Adrenal gland (tissue), 12 donors: Measurements from ENCODE around the gene EMC1. TPM values are rescaled to one million over a fixed set of nuclear protein-coding genes. Genes with fewer than 3 reads are reported as not detected.

Experiments used
- DNase-seq, 7 donors: peaks; one replicate each; pipeline ENCODE4 v3.0.0-alpha.2; 2019 to 2020
- H3K27ac ChIP-seq, 5 donors: fragments of 200-600 bp; sonication (generic) in 4 of 5; 1 replicate in 3 of 5; 2 replicates in 2 of 5; pipeline versions ENCODE4 v1.5.1 to v1.8.0; 2016 to 2020; ENCODE audit warnings: mild to moderate bottlenecking in 1 of 5
- H3K27me3 ChIP-seq: fragments of 200-600 bp; 2 replicates; pipeline ENCODE4 v1.8.0; 2021
- H3K36me3 ChIP-seq, 2 donors: fragments of 200-600 bp; replicated peaks in 1 of 2; 1 replicate in 1 of 2; 2 replicates in 1 of 2; pipeline versions ENCODE4 v1.5.1 to v1.8.0; 2018 to 2022
- H3K4me1 ChIP-seq, 2 donors: fragments of 200-600 bp; replicated peaks in 1 of 2; 1 replicate in 1 of 2; 2 replicates in 1 of 2; pipeline versions ENCODE4 v1.5.1 to v1.8.0; 2018 to 2021
- H3K4me3 ChIP-seq, 4 donors: fragments of 200-600 bp; sonication (generic) in 3 of 4; one replicate each; pipeline ENCODE4 v1.5.1; 2016 to 2018
- H3K9me3 ChIP-seq, 3 donors: fragments of 200-600 bp; sonication (generic) in 1 of 3; replicated peaks in 1 of 3; 1 replicate in 2 of 3; 2 replicates in 1 of 3; pipeline versions ENCODE4 v1.5.1 to v1.8.0; 2016 to 2021
- POLR2A ChIP-seq, 2 donors: fragments of 450-650 bp; IDR thresholded peaks; one replicate each; pipeline ENCODE4 v1.6.1; 2017; ENCODE audit warnings: antibody characterized with exemption in 2 of 2, mild to moderate bottlenecking in 2 of 2, moderate library complexity in 1 of 2
- WGBS, 4 donors: extraction: QIAGEN DNeasy Blood & Tissue Kit in 2 of 4; methylation state at CpG; one replicate each; pipeline versions ENCODE4 v1.1.5 to v1.1.7; 2013 to 2017; 5-methylcytosine and 5-hydroxymethylcytosine counted together
- intact Hi-C, 2 donors: fragments of 100-400 bp; cut with DNase I; formaldehyde crosslinking; loops; one replicate each; pipeline versions ENCODE4 v1.14.1 to v1.15.0; 2022 to 2023
- polyA plus RNA-seq, 3 donors: library from polyadenylated mRNA; stranded (reverse); fragments of 200-250 nt in 2 of 3; fragments of 350-450 nt in 1 of 3; fragmentation: Illumina TruSeq in 1 of 3; extraction: RNeasy Lipid Tissue Mini Kit (QIAGEN cat#74804) in 1 of 3; gene quantifications; one replicate each; pipeline ENCODE4 v1.2.3, GENCODE V29; 2013 to 2014
- total RNA-seq, 9 donors: library from RNA; depleted of rRNA in 4 of 9; stranded (reverse); fragments of >200 nt in 4 of 9; fragments of 120-200 nt in 1 of 9; fragmentation: NEBNext Ultra II Directional in 1 of 9; extraction: Animal tissue kit (Norgen Biotek cat#: 25700) in 1 of 9; gene quantifications; one replicate each; pipeline versions ENCODE4 v1.1.0 to v1.2.4, GENCODE V29; 2013 to 2023
- TF ChIP-seq, protein P1 (sequence below), 6 experiments: fragments of 450-650 bp in 4 of 6; fragments of 200-600 bp in 2 of 6; sonication (generic) in 1 of 6; IDR thresholded peaks; 1 replicate in 5 of 6; 2 replicates in 1 of 6; pipeline versions ENCODE4 v1.5.1 to v1.8.0; 2016 to 2021; ENCODE audit warnings: antibody characterized with exemption in 6 of 6, mild to moderate bottlenecking in 2 of 6, moderate library complexity in 1 of 6
- donor health status: healthy with polysubstance abuse.
- donor health status: Bipolar disorder and iron deficiency.
- donor health status: DM: yes; HTN: yes; CAD: no.
- donor health status: DM: no; HTN: no; CAD: no.
- donor health status: DM: no; HTN: no; CAD: no.
- donor health status: DM: yes; HTN: yes; CAD: no.

Gene EMC1
- total and polyA plus RNA-seq, 12 donors: 8.9 to 64.8 (median 41.5) TPM

DNA sequence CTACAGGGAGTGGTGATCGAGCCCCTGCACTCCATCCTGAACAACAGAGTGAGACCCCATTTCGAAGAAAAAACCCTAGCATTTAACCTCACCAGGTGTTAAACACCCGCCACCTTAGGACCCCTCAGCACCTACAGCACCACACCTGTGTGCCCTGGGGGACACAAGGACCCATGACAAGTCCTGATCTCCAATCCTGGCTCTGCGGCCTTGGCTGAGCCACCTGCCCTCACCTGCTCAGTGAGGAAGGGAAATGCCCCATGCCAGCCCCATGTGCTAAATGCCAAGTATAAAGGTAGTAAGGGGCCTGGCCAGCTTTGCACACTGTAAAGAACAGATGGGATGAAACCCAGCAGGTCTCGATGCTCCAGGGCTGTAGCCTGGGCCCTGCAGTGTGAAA lies 11.4 kb upstream of the EMC1 start:
- peaks cover 0 to 23% of the 10 kb centered on the region in 2 donors for H3K36me3 ChIP-seq
- TF ChIP-seq, protein P1, sequence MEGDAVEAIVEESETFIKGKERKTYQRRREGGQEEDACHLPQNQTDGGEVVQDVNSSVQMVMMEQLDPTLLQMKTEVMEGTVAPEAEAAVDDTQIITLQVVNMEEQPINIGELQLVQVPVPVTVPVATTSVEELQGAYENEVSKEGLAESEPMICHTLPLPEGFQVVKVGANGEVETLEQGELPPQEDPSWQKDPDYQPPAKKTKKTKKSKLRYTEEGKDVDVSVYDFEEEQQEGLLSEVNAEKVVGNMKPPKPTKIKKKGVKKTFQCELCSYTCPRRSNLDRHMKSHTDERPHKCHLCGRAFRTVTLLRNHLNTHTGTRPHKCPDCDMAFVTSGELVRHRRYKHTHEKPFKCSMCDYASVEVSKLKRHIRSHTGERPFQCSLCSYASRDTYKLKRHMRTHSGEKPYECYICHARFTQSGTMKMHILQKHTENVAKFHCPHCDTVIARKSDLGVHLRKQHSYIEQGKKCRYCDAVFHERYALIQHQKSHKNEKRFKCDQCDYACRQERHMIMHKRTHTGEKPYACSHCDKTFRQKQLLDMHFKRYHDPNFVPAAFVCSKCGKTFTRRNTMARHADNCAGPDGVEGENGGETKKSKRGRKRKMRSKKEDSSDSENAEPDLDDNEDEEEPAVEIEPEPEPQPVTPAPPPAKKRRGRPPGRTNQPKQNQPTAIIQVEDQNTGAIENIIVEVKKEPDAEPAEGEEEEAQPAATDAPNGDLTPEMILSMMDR (IDR thresholded peaks at IDR 0.05): no peak
- TF ChIP-seq POLR2A (IDR thresholded peaks at IDR 0.05): no peak
- intact Hi-C loops: loop anchor here in 1 of 2 donors (10.0 kb wide), 1 partner anchor 392 kb away; no protein-coding TSS in a partner anchor
- no peaks in the 10 kb centered on the region for H3K4me1 ChIP-seq
- H3K9me3 ChIP-seq: no peaks in the 10 kb centered on the region
- no peak for DNase-seq
- H3K27me3 ChIP-seq: no peaks in the 10 kb centered on the region
- WGBS, 4 donors: 88 to 98% (median 93%) methylated on average over 4 to 5 of the region's 5 CpGs
- H3K4me3 ChIP-seq: no peak overlapping the region
- H3K27ac ChIP-seq: no peak overlapping the region

DNA sequence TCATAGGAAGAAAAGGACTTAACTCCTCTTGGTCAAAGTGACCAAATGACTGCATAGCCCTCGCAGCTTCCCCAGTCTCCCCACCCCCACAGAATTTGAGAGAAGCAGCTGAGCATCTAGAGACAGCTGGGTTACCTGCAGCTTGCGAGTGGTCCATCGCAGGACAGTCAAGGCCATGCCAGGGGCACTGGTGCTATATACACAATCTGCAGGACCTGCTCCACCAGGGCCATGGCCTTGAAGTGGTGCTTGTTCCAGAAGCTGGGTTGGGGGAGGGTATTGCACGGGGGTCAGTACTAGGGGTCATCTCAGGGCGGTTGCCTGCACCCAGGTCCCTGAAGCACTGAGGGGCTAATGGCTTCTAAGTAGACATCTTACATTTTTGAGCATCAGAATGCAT lies 10.7 kb upstream of the EMC1 start:
- Histone ChIP-seq H3K27me3 (no peaks in the 10 kb centered on the region), H3K27ac (no peak overlapping the region), H3K4me1 (no peaks in the 10 kb centered on the region), H3K9me3 (no peaks in the 10 kb centered on the region), H3K4me3 (no peak overlapping the region), H3K36me3 (peaks cover 0 to 28% of the 10 kb centered on the region in 2 donors)
- DNase-seq: no peak
- TF ChIP-seq POLR2A (IDR thresholded peaks at IDR 0.05): no peak
- TF ChIP-seq, protein P1 (IDR thresholded peaks at IDR 0.05): no peak
- WGBS, 4 donors: 51 to 56% (median 55%) methylated on average over 3 to 5 of the region's 5 CpGs; no CpG with 5 or more reads in 1 of the 4 donors
- intact Hi-C loops: loop anchor here in 1 of 2 donors (10.0 kb wide), 1 partner anchor 393 kb away; no protein-coding TSS in a partner anchor

DNA sequence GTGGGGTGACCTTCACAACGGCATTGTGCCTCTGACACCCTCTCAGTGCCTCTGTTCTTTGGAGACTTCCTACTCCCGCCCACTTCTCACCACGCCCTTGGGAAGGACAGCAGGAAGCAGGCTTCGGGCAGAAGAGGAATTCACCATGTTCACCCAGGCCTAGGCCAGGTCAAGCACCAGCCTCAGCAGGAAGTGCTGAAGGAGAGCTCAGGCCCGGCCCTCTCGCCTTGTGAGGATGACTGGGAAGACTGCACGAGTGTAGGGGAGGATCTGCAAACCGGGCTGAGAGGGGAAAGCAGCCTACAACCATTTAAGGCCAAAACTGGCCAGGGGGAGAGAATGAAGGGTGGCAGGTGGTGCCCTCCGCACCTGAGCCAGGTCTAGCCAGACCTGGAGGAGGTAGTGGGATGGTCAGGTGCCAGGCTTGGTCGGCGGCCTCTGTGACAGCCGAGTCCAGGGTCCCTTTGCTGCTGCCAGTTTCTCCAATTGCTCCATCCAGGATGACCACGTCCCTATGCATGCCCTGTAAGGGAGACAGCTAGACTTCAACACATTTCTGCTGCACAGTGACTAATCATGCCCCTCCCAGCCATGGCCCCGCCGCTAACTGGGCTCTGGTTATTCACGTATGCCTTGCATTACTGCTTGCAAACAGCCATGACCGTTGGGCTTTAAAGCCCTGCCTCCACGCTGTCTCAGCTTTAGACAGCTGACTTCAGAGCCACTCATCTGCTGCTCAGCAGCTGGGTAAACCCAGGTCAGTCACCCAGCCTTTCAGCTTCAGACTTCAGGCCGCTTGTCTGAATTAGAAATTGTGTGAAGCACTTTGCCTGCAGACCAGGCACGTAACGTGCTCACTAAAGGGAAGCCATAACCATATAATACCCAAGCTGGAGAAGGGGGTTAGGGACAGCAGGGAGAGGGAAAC lies 9.2 kb upstream of the EMC1 start:
- DNase-seq: peak in 3 of 7 donors; percentile 30 to 63 (median 46)
- no peak for TF ChIP-seq POLR2A (IDR thresholded peaks at IDR 0.05)
- TF ChIP-seq, protein P1 (IDR thresholded peaks at IDR 0.05): no peak
- Histone ChIP-seq H3K4me3 (no peak overlapping the region), H3K27ac (no peak overlapping the region), H3K27me3 (no peaks in the 10 kb centered on the region), H3K36me3 (peaks cover 0 to 36% of the 10 kb centered on the region in 2 donors), H3K4me1 (no peaks in the 10 kb centered on the region), H3K9me3 (no peaks in the 10 kb centered on the region)
- intact Hi-C loops: loop anchor here in 1 of 2 donors (10.0 kb wide), 1 partner anchor 394 kb away; no protein-coding TSS in a partner anchor
- 74 to 86% (median 79%) methylated on average over 18 to 21 of the region's 21 CpGs for WGBS, 4 donors

DNA sequence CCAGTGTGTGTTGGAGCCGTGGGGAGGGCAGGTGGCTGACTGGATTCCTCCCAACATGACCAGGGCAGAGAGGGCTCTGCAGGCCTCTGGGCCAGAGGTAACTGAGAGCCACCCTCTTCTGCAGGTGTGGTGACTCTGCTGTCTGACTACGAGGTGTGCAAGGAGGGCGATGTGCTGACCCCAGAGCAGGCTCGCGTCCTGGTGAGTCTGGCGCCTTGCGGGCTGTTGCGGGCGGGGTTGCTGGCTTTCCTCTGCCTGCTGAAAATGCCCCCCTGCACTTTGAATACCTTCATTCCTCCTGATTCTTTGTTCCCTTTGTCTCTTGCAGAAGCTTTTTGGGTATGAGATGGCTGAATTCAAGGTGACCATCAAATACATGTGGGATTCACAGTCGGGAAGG lies 7.0 kb upstream of the EMC1 start:
- DNase-seq: no peak
- peaks cover 0 to 36% of the 10 kb centered on the region in 2 donors for H3K36me3 ChIP-seq
- intact Hi-C loops: loop anchor here in 1 of 2 donors (5.0 kb wide), 1 partner anchor 49 kb away; no protein-coding TSS in a partner anchor

More for the DNA sequence above, 7.0 kb upstream of the EMC1 start:
- no peaks in the 10 kb centered on the region for H3K9me3 ChIP-seq
- TF ChIP-seq POLR2A (IDR thresholded peaks at IDR 0.05): no peak
- TF ChIP-seq, protein P1 (IDR thresholded peaks at IDR 0.05): no peak
- no peaks in the 10 kb centered on the region for H3K27me3 ChIP-seq
- WGBS, 4 donors: 89 to 93% (median 92%) methylated on average over 8 to 10 of the region's 10 CpGs
- no peak overlapping the region for H3K4me3 ChIP-seq
- H3K27ac ChIP-seq: no peak overlapping the region
- peaks cover 0 to 2% of the 10 kb centered on the region in 2 donors for H3K4me1 ChIP-seq
